SK-N-SH (cell line): ENCODE results near the gene TRAPPC3. TPM values are rescaled to one million over a fixed set of nuclear protein-coding genes. Genes with fewer than 3 reads are reported as not detected.

Experiments used
- CTCF ChIA-PET: fragments of 300-600, 350-600 bp; formaldehyde crosslinking; extraction: SDS; loops from one replicate; lab custom pipeline; 2021; lab: Yijun Ruan, JAX
- POLR2A ChIA-PET: fragments of 350-600 bp; sonication (Branson Sonifier 250); formaldehyde crosslinking; extraction: SDS; loops from one replicate; lab custom pipeline; 2020; ENCODE audit warnings: antibody characterized with exemption, inconsistent platforms; lab: Yijun Ruan, JAX
- DNase-seq: peaks from one replicate; pipeline ENCODE4 v3.0.0; 2012
- H2AFZ ChIP-seq: fragments of 200-600 bp; sonication (generic); 2 replicates; pipeline ENCODE4 v1.8.1; 2016; ENCODE audit warnings: antibody characterized with exemption, mild to moderate bottlenecking, low read depth
- H3F3A ChIP-seq: fragments of 200-600 bp; sonication (generic); replicated peaks from 2 replicates; pipeline ENCODE3; 2016; ENCODE audit warnings: antibody characterized with exemption, mild to moderate bottlenecking; ENCODE audit not compliant: insufficient read depth
- H3K27ac ChIP-seq, 2 experiments: fragments of 200-500 bp in 1 of 2; fragments of 200-600 bp in 1 of 2; sonication (Bioruptor generic) in 1 of 2; sonication (generic), shearing (Covaris generic) in 1 of 2; 2 replicates each; pipeline versions ENCODE4 v1.5.1 to v1.6.1; 2014 to 2016; ENCODE audit warnings: low read depth in 2 of 2, inconsistent platforms in 1 of 2, low read length in 1 of 2, mild to moderate bottlenecking in 1 of 2, mixed read lengths in 1 of 2
- H3K27me3 ChIP-seq: fragments of 200-600 bp; sonication (generic), shearing (Covaris generic); 2 replicates; pipeline ENCODE4 v1.6.1; 2016; ENCODE audit warnings: mixed run types; ENCODE audit not compliant: insufficient read depth
- H3K36me3 ChIP-seq, 2 experiments: fragments of 200-500 bp in 1 of 2; fragments of 200-600 bp in 1 of 2; sonication (Bioruptor generic) in 1 of 2; sonication (generic) in 1 of 2; replicated peaks in 1 of 2; 2 replicates each; pipeline versions ENCODE3 to v1.5.1; 2014 to 2016; ENCODE audit warnings: low read length in 1 of 2, mild to moderate bottlenecking in 1 of 2; ENCODE audit not compliant: insufficient read depth in 2 of 2, control insufficient read depth in 1 of 2
- H3K4me1 ChIP-seq, 2 experiments: fragments of 200-500 bp in 1 of 2; fragments of 200-600 bp in 1 of 2; sonication (Bioruptor generic) in 1 of 2; sonication (generic), shearing (Covaris generic) in 1 of 2; 2 replicates each; pipeline versions ENCODE4 v1.5.1 to v1.6.1; 2014 to 2016; ENCODE audit warnings: low read depth in 1 of 2, low read length in 1 of 2, mixed run types in 1 of 2; ENCODE audit not compliant: insufficient read depth in 2 of 2, control insufficient read depth in 1 of 2
- H3K4me2 ChIP-seq: fragments of 200-600 bp; sonication (generic), shearing (Covaris generic); 2 replicates; pipeline ENCODE4 v1.6.1; 2017; ENCODE audit warnings: mixed run types
- H3K4me3 ChIP-seq, 2 experiments: fragments of 200-500 bp in 1 of 2; fragments of 200-600 bp in 1 of 2; sonication (Bioruptor generic) in 1 of 2; sonication (generic), shearing (Covaris generic) in 1 of 2; 2 replicates each; pipeline versions ENCODE4 v1.5.1 to v1.8.1; 2014 to 2016; ENCODE audit warnings: low read depth in 2 of 2, inconsistent platforms in 1 of 2, low read length in 1 of 2, mild to moderate bottlenecking in 1 of 2, mixed read lengths in 1 of 2, moderate library complexity in 1 of 2
- H3K79me2 ChIP-seq: fragments of 200-600 bp; sonication (generic); 2 replicates; pipeline ENCODE4 v1.8.1; 2017; ENCODE audit warnings: mild to moderate bottlenecking; ENCODE audit not compliant: insufficient read depth
- H3K9ac ChIP-seq: fragments of 200-600 bp; sonication (generic); 2 replicates; pipeline ENCODE4 v1.6.1; 2017; ENCODE audit warnings: mixed run types
- H3K9me2 ChIP-seq: fragments of 200-600 bp; sonication (generic); 2 replicates; pipeline ENCODE4 v1.6.1; 2017; ENCODE audit warnings: mixed run types
- H3K9me3 ChIP-seq: fragments of 200-600 bp; sonication (generic); 2 replicates; pipeline ENCODE4 v1.6.1; 2017; ENCODE audit warnings: mixed run types, mild to moderate bottlenecking, moderate library complexity
- H4K20me1 ChIP-seq: fragments of 200-600 bp; sonication (generic); 2 replicates; pipeline ENCODE4 v1.6.1; 2017; ENCODE audit warnings: mild to moderate bottlenecking, mixed run types; ENCODE audit not compliant: insufficient read depth
- CHD2 ChIP-seq: fragments of 150-350 bp; IDR thresholded peaks from 2 replicates; pipeline ENCODE4 v1.6.1; 2018; ENCODE audit warnings: low read length; ENCODE audit not compliant: partially characterized antibody
- ELF1 ChIP-seq: IDR thresholded peaks from 2 replicates; pipeline ENCODE4 v1.4.0; 2012
- FOXJ3 ChIP-seq: sonication (generic); formaldehyde crosslinking; IDR thresholded peaks from 2 replicates; pipeline ENCODE4 v1.5.1; 2020; ENCODE audit warnings: mild to moderate bottlenecking, missing genetic modification reagents
- FOXM1 ChIP-seq: IDR thresholded peaks from 2 replicates; pipeline ENCODE4 v1.4.0; 2012; ENCODE audit warnings: low read depth, mild to moderate bottlenecking
- GATA2 ChIP-seq: sonication (generic); formaldehyde crosslinking; IDR thresholded peaks from 2 replicates; pipeline ENCODE4 v1.5.0; 2020; ENCODE audit warnings: mild to moderate bottlenecking, missing genetic modification reagents
- IRF3 ChIP-seq: fragments of 150-350 bp; IDR thresholded peaks from 2 replicates; pipeline ENCODE4 v1.6.1; 2016; ENCODE audit warnings: mild to moderate bottlenecking, low read depth, low read length
- NFIC ChIP-seq: IDR thresholded peaks from 2 replicates; pipeline ENCODE4 v1.4.0; 2012; ENCODE audit warnings: borderline replicate concordance
- NRF1 ChIP-seq: IDR thresholded peaks from 2 replicates; pipeline ENCODE4 v1.6.1; 2012; ENCODE audit warnings: low read depth, mild to moderate bottlenecking, low read length
- RAD21 ChIP-seq: IDR thresholded peaks from 2 replicates; pipeline ENCODE4 v1.6.1; 2012; ENCODE audit warnings: mild to moderate bottlenecking, low read length
- REST ChIP-seq: IDR thresholded peaks from 2 replicates; pipeline ENCODE4 v1.6.1; 2012; ENCODE audit warnings: mild to moderate bottlenecking, low read depth, low read length, moderate library complexity
- RFX5 ChIP-seq: IDR thresholded peaks from 2 replicates; pipeline ENCODE4 v1.6.1; 2012; ENCODE audit warnings: mild to moderate bottlenecking, improper control_type of control experiment, low read length
- RXRA ChIP-seq: IDR thresholded peaks from 2 replicates; pipeline ENCODE4 v1.4.0; 2012; ENCODE audit warnings: low read depth, mild to moderate bottlenecking, borderline replicate concordance
- SIN3A ChIP-seq: IDR thresholded peaks from 2 replicates; pipeline ENCODE4 v1.6.1; 2012; ENCODE audit warnings: low read depth, mild to moderate bottlenecking, low read length, moderate library complexity, borderline replicate concordance
- TCF12 ChIP-seq: IDR thresholded peaks from 2 replicates; pipeline ENCODE4 v1.4.0; 2012
- YY1 ChIP-seq: IDR thresholded peaks from 2 replicates; pipeline ENCODE4 v1.4.0; 2012; ENCODE audit warnings: low read depth, mild to moderate bottlenecking
- WGBS: methylation state at CpG from one replicate; pipeline ENCODE4 v1.1.6; 2017; ENCODE audit warnings: low lambda C conversion rate; 5-methylcytosine and 5-hydroxymethylcytosine counted together
- polyA plus RNA-seq, 3 experiments: library from polyadenylated mRNA; depleted of rRNA; stranded (reverse); fragments of >200 nt; gene quantifications; 2 replicates each; pipeline ENCODE4 v1.2.3, GENCODE V29; 2012

Gene TRAPPC3
- polyA plus RNA-seq, 1 of the 3 experiments (the other 2 are of a cell fraction) = 149 TPM

- DNase-seq = no peak
- H3K36me3 ChIP-seq = peaks cover 59 to 78% of the 10 kb centered on the region in 2 experiments
- WGBS = 97% methylated on average over 31 of the region's 76 CpGs
- H3K4me2 ChIP-seq = no peak overlapping the region
- no peak overlapping the region for H3K4me3 ChIP-seq
- H3K9me2 ChIP-seq = no peaks in the 10 kb centered on the region
- H3K9me3 ChIP-seq = no peaks in the 10 kb centered on the region
- no peak overlapping the region for H3K9ac ChIP-seq
- ChIA-PET POLR2A (no interaction called here), CTCF (interaction anchor here (1.5 kb wide), 1 partner anchor 12 kb away, joined by 5 read pairs; no protein-coding TSS in a partner anchor)
- no peak overlapping the region for H2AFZ ChIP-seq
- peaks cover 38% of the 10 kb centered on the region for H4K20me1 ChIP-seq
- H3K4me1 ChIP-seq = peaks cover 0 to 15% of the 10 kb centered on the region in 2 experiments; a peak in 2 of 4 replicates
- H3K79me2 ChIP-seq = peaks cover 55% of the 10 kb centered on the region
- H3K27me3 ChIP-seq = no peaks in the 10 kb centered on the region
- peak overlapping the region in 1 of 2 experiments; percentile 46; a peak in 1 of 4 replicates for H3K27ac ChIP-seq
- H3F3A ChIP-seq = peaks cover 7% of the 10 kb centered on the region
- TF ChIP-seq REST = no peak
- TF ChIP-seq NFIC = no peak
- TF ChIP-seq RAD21 = no peak
- no peak for TF ChIP-seq FOXM1
- no peak for TF ChIP-seq YY1
- TF ChIP-seq GATA2 = no peak
- TF ChIP-seq CHD2 = no peak
- TF ChIP-seq RFX5 = no peak
- TF ChIP-seq FOXJ3 (CRISPR knock-in tag) = no peak
Measured at GRCh38 chr1:36176106-36176949, 27.0 kb upstream of the TRAPPC3 start.

GRCh38 chr1:36175137-36176095 is 26.1 kb upstream of the TRAPPC3 start:
- H3K36me3 ChIP-seq = peaks cover 58 to 75% of the 10 kb centered on the region in 2 experiments
- POLR2A ChIA-PET = no interaction called here
- TF ChIP-seq IRF3 (no peak), TCF12 (no peak), NRF1 (no peak), SIN3A (no peak), REST (no peak), FOXJ3 (CRISPR knock-in tag) (no peak), GATA2 (no peak), YY1 (no peak), CHD2 (no peak), FOXM1 (no peak), ELF1 (no peak), RXRA (no peak)

More at GRCh38 chr1:36175137-36176095, 26.1 kb upstream of the TRAPPC3 start:
- H3K79me2 ChIP-seq = peaks cover 64% of the 10 kb centered on the region
- no peaks in the 10 kb centered on the region for H3K9me3 ChIP-seq
- no peak overlapping the region for H2AFZ ChIP-seq
- WGBS = 90% methylated on average over 6 of the region's 11 CpGs
- CTCF ChIA-PET = interaction anchor here (1.0 to 1.5 kb wide), 2 partner anchors 13 to 14 kb away, joined by 3 to 5 read pairs; no protein-coding TSS in a partner anchor
- peak overlapping the region in 1 of 2 experiments; percentile 46; a peak in 2 of 4 replicates for H3K27ac ChIP-seq
- H3K4me2 ChIP-seq = no peak overlapping the region
- H3K9me2 ChIP-seq = no peaks in the 10 kb centered on the region
- peaks cover 0 to 15% of the 10 kb centered on the region in 2 experiments; a peak in 2 of 4 replicates for H3K4me1 ChIP-seq
- no peaks in the 10 kb centered on the region for H3K27me3 ChIP-seq
- no peak overlapping the region; the same call in 1 of the 2 replicates for H3K9ac ChIP-seq
- H4K20me1 ChIP-seq = peaks cover 41% of the 10 kb centered on the region
- H3F3A ChIP-seq = peaks cover 4% of the 10 kb centered on the region
- H3K4me3 ChIP-seq = no peak overlapping the region
- DNase-seq = no peak
